BLaER1 treated with 17β-estradiol and CSF1 and Interleukin-3, amounts not matched to agents 10 nM and 100 nM (cell line): ENCODE results near the gene C1orf74.

ENCODE experiments used
- H3K27ac ChIP-seq, 11 experiments: shearing (Covaris generic); formaldehyde crosslinking; 2 replicates each; pipeline ENCODE4 v1.8.1; 2022
- H3K27me3 ChIP-seq, 11 experiments: shearing (Covaris generic); formaldehyde crosslinking; 2 replicates each; pipeline ENCODE4 v1.8.1; 2022
- H3K36me3 ChIP-seq, 11 experiments: shearing (Covaris generic); formaldehyde crosslinking; 2 replicates each; pipeline ENCODE4 v1.8.1; 2022
- H3K4me1 ChIP-seq, 10 experiments: shearing (Covaris generic); formaldehyde crosslinking; 2 replicates each; pipeline ENCODE4 v1.8.1; 2022
- H3K4me2 ChIP-seq, 11 experiments: shearing (Covaris generic); formaldehyde crosslinking; 2 replicates each; pipeline ENCODE4 v1.8.1; 2022
- H3K4me3 ChIP-seq, 10 experiments: shearing (Covaris generic); formaldehyde crosslinking; 2 replicates each; pipeline ENCODE4 v1.8.1; 2022
- H3K9ac ChIP-seq, 11 experiments: shearing (Covaris generic); formaldehyde crosslinking; 2 replicates each; pipeline ENCODE4 v1.8.1; 2022
- H3K9me3 ChIP-seq, 11 experiments: shearing (Covaris generic); formaldehyde crosslinking; replicated peaks in 1 of 11; 2 replicates each; pipeline ENCODE4 v1.8.1; 2022
- H4K20me1 ChIP-seq, 11 experiments: shearing (Covaris generic); formaldehyde crosslinking; 2 replicates each; pipeline ENCODE4 v1.8.1; 2022
- Cebpa-rat ChIP-seq, 11 experiments: shearing (Covaris generic); IDR thresholded peaks; 2 replicates each; pipeline ENCODE4 v1.8.1; 2022

The C1orf74 gene

GRCh38 chr1:209749205-209749604 lies 35.2 kb downstream of the C1orf74 start:
- no peaks in the 10 kb centered on the region for H3K27me3 ChIP-seq
- H3K4me1 ChIP-seq = peaks cover 11 to 48% (median 26%) of the 10 kb centered on the region in 10 experiments
- no peak overlapping the region for H3K4me3 ChIP-seq
- no peak overlapping the region for H3K9ac ChIP-seq
- no peak for TF ChIP-seq Cebpa-rat (IDR thresholded peaks at IDR 0.05)
- H3K27ac ChIP-seq = no peak overlapping the region
- no peaks in the 10 kb centered on the region for H3K36me3 ChIP-seq
- peaks cover 0 to 4% (median 0%) of the 10 kb centered on the region in 11 experiments; a peak in 1 of 22 replicates for H3K9me3 ChIP-seq
- no peaks in the 10 kb centered on the region for H4K20me1 ChIP-seq
- H3K4me2 ChIP-seq = no peak overlapping the region

GRCh38 chr1:209748620-209749019 lies 35.7 kb downstream of the C1orf74 start:
- Histone ChIP-seq H4K20me1 (no peaks in the 10 kb centered on the region), H3K27ac (no peak overlapping the region), H3K4me3 (no peak overlapping the region), H3K9ac (no peak overlapping the region), H3K36me3 (no peaks in the 10 kb centered on the region), H3K9me3 (peaks cover 0 to 4% (median 0%) of the 10 kb centered on the region in 11 experiments; a peak in 1 of 22 replicates), H3K27me3 (no peaks in the 10 kb centered on the region), H3K4me2 (peak overlapping the region in 3 of 11 experiments; percentile 40 to 52 (median 43); a peak in 6 of 22 replicates), H3K4me1 (peaks cover 11 to 48% (median 26%) of the 10 kb centered on the region in 10 experiments)
- no peak for TF ChIP-seq Cebpa-rat (IDR thresholded peaks at IDR 0.05)

- Histone ChIP-seq H3K4me2 (peak overlapping the region in 8 of 11 experiments; percentile 3 to 52 (median 30); a peak in 10 of 22 replicates), H3K36me3 (no peaks in the 10 kb centered on the region), H3K4me3 (no peak overlapping the region), H4K20me1 (no peaks in the 10 kb centered on the region), H3K27ac (no peak overlapping the region), H3K4me1 (peaks cover 11 to 54% (median 28%) of the 10 kb centered on the region in 10 experiments), H3K9me3 (peaks cover 0 to 4% (median 0%) of the 10 kb centered on the region in 11 experiments; a peak in 1 of 22 replicates), H3K9ac (no peak overlapping the region), H3K27me3 (no peaks in the 10 kb centered on the region)
- no peak for TF ChIP-seq Cebpa-rat (IDR thresholded peaks at IDR 0.05)
Measured at GRCh38 chr1:209747580-209748262, 36.6 kb downstream of the C1orf74 start.

GRCh38 chr1:209746451-209747165 lies 37.8 kb downstream of the C1orf74 start:
- H3K27me3 ChIP-seq = no peaks in the 10 kb centered on the region
- no peaks in the 10 kb centered on the region for H3K36me3 ChIP-seq
- no peaks in the 10 kb centered on the region for H4K20me1 ChIP-seq
- H3K9me3 ChIP-seq = peaks cover 0 to 4% (median 0%) of the 10 kb centered on the region in 11 experiments; a peak in 1 of 22 replicates
- no peak overlapping the region for H3K27ac ChIP-seq
- H3K9ac ChIP-seq = no peak overlapping the region
- H3K4me1 ChIP-seq = peaks cover 7 to 56% (median 18%) of the 10 kb centered on the region in 10 experiments
- TF ChIP-seq Cebpa-rat (IDR thresholded peaks at IDR 0.05) = peak in 2 of 11 experiments; percentile 12 to 52; a peak in 2 of 22 replicates
- H3K4me3 ChIP-seq = no peak overlapping the region
- H3K4me2 ChIP-seq = 0 out of 22 replicates have a peak overlapping the region, but pooled peaks of 1 of the 11 experiments have one; percentile 13

- Histone ChIP-seq H3K9ac (no peak overlapping the region), H3K9me3 (peaks cover 0 to 4% (median 0%) of the 10 kb centered on the region in 11 experiments; a peak in 1 of 22 replicates), H3K4me3 (no peak overlapping the region), H3K27ac (no peak overlapping the region), H4K20me1 (no peaks in the 10 kb centered on the region), H3K4me2 (peak overlapping the region in 3 of 11 experiments; percentile 3 to 19 (median 18); a peak in 4 of 22 replicates), H3K4me1 (peaks cover 0 to 51% (median 6%) of the 10 kb centered on the region in 10 experiments; a peak in 8 of 20 replicates), H3K27me3 (no peaks in the 10 kb centered on the region), H3K36me3 (no peaks in the 10 kb centered on the region)
- TF ChIP-seq Cebpa-rat (IDR thresholded peaks at IDR 0.05) = no peak
Measured at GRCh38 chr1:209743145-209743482, 41.2 kb downstream of the C1orf74 start.

GRCh38 chr1:209742409-209743144 lies 41.8 kb downstream of the C1orf74 start:
- Histone ChIP-seq H3K4me2 (peak overlapping the region in 4 of 11 experiments; percentile 3 to 19 (median 14); a peak in 4 of 22 replicates), H3K4me3 (no peak overlapping the region)

GRCh38 chr1:209741889-209742288 lies 42.5 kb downstream of the C1orf74 start:
- no peaks in the 10 kb centered on the region for H4K20me1 ChIP-seq
- H3K9ac ChIP-seq = no peak overlapping the region
- no peaks in the 10 kb centered on the region for H3K27me3 ChIP-seq
- H3K9me3 ChIP-seq = no peaks in the 10 kb centered on the region
- H3K4me1 ChIP-seq = peaks cover 0 to 53% (median 6%) of the 10 kb centered on the region in 10 experiments; a peak in 7 of 20 replicates
- no peak overlapping the region for H3K27ac ChIP-seq
- no peak for TF ChIP-seq Cebpa-rat (IDR thresholded peaks at IDR 0.05)
- no peak overlapping the region for H3K4me3 ChIP-seq
- peak overlapping the region in 1 of 11 experiments; percentile 3; a peak in 1 of 22 replicates for H3K4me2 ChIP-seq
- H3K36me3 ChIP-seq = no peaks in the 10 kb centered on the region

More at GRCh38 chr1:209742409-209743144, 41.8 kb downstream of the C1orf74 start:
- no peak overlapping the region; a peak in 1 of 22 replicates for H3K9ac ChIP-seq
- peaks cover 0 to 2% (median 0%) of the 10 kb centered on the region in 11 experiments; a peak in 1 of 22 replicates for H3K9me3 ChIP-seq
- H3K4me1 ChIP-seq = peaks cover 0 to 53% (median 6%) of the 10 kb centered on the region in 10 experiments; a peak in 7 of 20 replicates
- no peaks in the 10 kb centered on the region for H4K20me1 ChIP-seq
- no peaks in the 10 kb centered on the region for H3K36me3 ChIP-seq
- H3K27me3 ChIP-seq = no peaks in the 10 kb centered on the region
- no peak for TF ChIP-seq Cebpa-rat (IDR thresholded peaks at IDR 0.05)
- no peak overlapping the region for H3K27ac ChIP-seq

- Histone ChIP-seq H3K4me1 (peaks cover 0 to 53% (median 6%) of the 10 kb centered on the region in 10 experiments; a peak in 8 of 20 replicates), H3K9ac (no peak overlapping the region), H3K4me2 (no peak overlapping the region), H3K27ac (no peak overlapping the region), H3K36me3 (no peaks in the 10 kb centered on the region), H3K27me3 (no peaks in the 10 kb centered on the region), H4K20me1 (no peaks in the 10 kb centered on the region), H3K4me3 (no peak overlapping the region), H3K9me3 (no peaks in the 10 kb centered on the region)
- TF ChIP-seq Cebpa-rat (IDR thresholded peaks at IDR 0.05) = no peak
Measured at GRCh38 chr1:209741193-209741592, 43.2 kb downstream of the C1orf74 start.
